Astrocyte (in vitro differentiated cells and primary cell): Measurements from ENCODE around the gene FUT7. TPM values are rescaled to one million over a fixed set of nuclear protein-coding genes. Genes with fewer than 3 reads are reported as not detected.

Source experiments
- DNase-seq: peaks from one replicate; pipeline ENCODE4 v3.0.0-alpha.2; 2010; ENCODE audit warnings: low read depth
- FAIRE-seq: peaks from 2 replicates; lab custom pipeline; 2011; peaks lifted over from hg19 to GRCh38; lab: Jason Lieb, UNC
- H2AFZ ChIP-seq: 2 replicates; pipeline ENCODE4 v1.6.0; 2012; ENCODE audit warnings: low read depth, low read length, inconsistent platforms
- H3K27ac ChIP-seq: 2 replicates; pipeline ENCODE4 v1.5.1; 2011; ENCODE audit warnings: low read depth, low read length, inconsistent platforms
- H3K27me3 ChIP-seq: 2 replicates; pipeline ENCODE4 v1.6.0; 2011; ENCODE audit warnings: low read length, inconsistent platforms; ENCODE audit not compliant: insufficient read depth
- H3K36me3 ChIP-seq: 2 replicates; pipeline ENCODE4 v1.5.1; 2011; ENCODE audit warnings: low read length, inconsistent platforms; ENCODE audit not compliant: insufficient read depth
- H3K4me1 ChIP-seq: 2 replicates; pipeline ENCODE4 v1.5.1; 2011; ENCODE audit warnings: low read length, inconsistent platforms; ENCODE audit not compliant: insufficient read depth
- H3K4me2 ChIP-seq: 2 replicates; pipeline ENCODE4 v1.6.0; 2012; ENCODE audit warnings: low read length, inconsistent platforms
- H3K4me3 ChIP-seq: 2 replicates; pipeline ENCODE4 v1.5.1; 2011; ENCODE audit warnings: low read depth, mild to moderate bottlenecking, low read length, inconsistent platforms; ENCODE audit not compliant: insufficient read depth
- H3K79me2 ChIP-seq: 2 replicates; pipeline ENCODE4 v1.6.0; 2012; ENCODE audit warnings: mild to moderate bottlenecking, low read length, inconsistent platforms; ENCODE audit not compliant: insufficient read depth
- H3K9ac ChIP-seq: 2 replicates; pipeline ENCODE4 v1.6.0; 2012; ENCODE audit warnings: mild to moderate bottlenecking, low read length, inconsistent platforms
- H3K9me3 ChIP-seq: 2 replicates; pipeline ENCODE4 v1.5.1; 2012; ENCODE audit warnings: low read depth, mild to moderate bottlenecking, low read length, inconsistent platforms; ENCODE audit not compliant: insufficient read depth
- H4K20me1 ChIP-seq: 2 replicates; pipeline ENCODE4 v1.6.0; 2012; ENCODE audit warnings: low read length, inconsistent platforms; ENCODE audit not compliant: insufficient read depth
- H3K27ac Mint-ChIP-seq: one replicate; pipeline ENCODE4 v1.8.0; 2021; ENCODE audit warnings: mild to moderate bottlenecking, mixed read lengths; ENCODE audit not compliant: unreplicated experiment
- H3K27me3 Mint-ChIP-seq: one replicate; pipeline ENCODE4 v1.8.0; 2021; ENCODE audit warnings: low read depth, mixed read lengths; ENCODE audit not compliant: unreplicated experiment
- H3K36me3 Mint-ChIP-seq: one replicate; pipeline ENCODE4 v1.8.0; 2021; ENCODE audit warnings: low read depth, mixed read lengths; ENCODE audit not compliant: unreplicated experiment
- H3K4me1 Mint-ChIP-seq: one replicate; pipeline ENCODE4 v1.8.0; 2021; ENCODE audit warnings: low read depth, mixed read lengths; ENCODE audit not compliant: unreplicated experiment
- H3K4me3 Mint-ChIP-seq: one replicate; pipeline ENCODE4 v1.8.0; 2021; ENCODE audit warnings: mild to moderate bottlenecking, moderate library complexity, mixed read lengths; ENCODE audit not compliant: unreplicated experiment
- H3K9me3 Mint-ChIP-seq: one replicate; pipeline ENCODE4 v1.8.0; 2021; ENCODE audit warnings: mild to moderate bottlenecking, mixed read lengths; ENCODE audit not compliant: unreplicated experiment
- EZH2 ChIP-seq: IDR thresholded peaks from 2 replicates; pipeline ENCODE4 v1.6.1; 2012; ENCODE audit warnings: mild to moderate bottlenecking, low read length, inconsistent platforms; ENCODE audit not compliant: insufficient read depth
- total RNA-seq: library from RNA; stranded (reverse); gene quantifications from 2 replicates; pipeline ENCODE4 v1.2.1, GENCODE V29; 2021
- TF ChIP-seq, protein P1 (sequence below): IDR thresholded peaks from 2 replicates; pipeline ENCODE4 v1.5.1; 2011; ENCODE audit warnings: low read depth, mild to moderate bottlenecking, inconsistent platforms, low read length, moderate library complexity; ENCODE audit not compliant: insufficient read depth

FUT7 gene
- total RNA-seq, 1 donor from 2014 or later = not detected

DNA sequence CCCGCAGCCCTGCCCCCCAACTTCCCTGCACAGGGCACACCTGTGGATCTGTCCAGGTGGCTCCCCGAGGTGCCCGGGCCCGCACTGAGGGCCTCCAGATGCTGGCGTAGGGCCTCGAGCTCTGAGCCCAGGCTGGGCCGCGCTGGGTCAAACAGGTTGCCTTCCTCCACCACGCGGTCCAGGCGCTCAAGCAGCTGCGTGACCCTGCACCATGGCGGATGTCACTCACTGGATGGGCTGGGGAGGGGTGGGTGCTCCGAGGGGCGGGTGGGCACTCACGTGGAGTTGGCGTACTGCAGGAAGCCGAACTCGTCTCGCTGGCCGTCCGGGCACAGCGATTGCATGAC is 9.3 kb downstream of the FUT7 start:
- H3K36me3 ChIP-seq = no peaks in the 10 kb centered on the region
- H3K27me3 ChIP-seq = no peaks in the 10 kb centered on the region
- H3K79me2 ChIP-seq = no peaks in the 10 kb centered on the region
- H3K9me3 Mint-ChIP-seq = no peaks in the 10 kb centered on the region
- no peak overlapping the region for H3K4me2 ChIP-seq
- H3K27ac Mint-ChIP-seq = no peak overlapping the region
- DNase-seq (no peak), FAIRE-seq (no peak)
- no peaks in the 10 kb centered on the region for H3K4me1 Mint-ChIP-seq
- no peak overlapping the region for H3K4me3 Mint-ChIP-seq
- no peak overlapping the region for H3K27ac ChIP-seq
- H3K36me3 Mint-ChIP-seq = peaks cover 2% of the 10 kb centered on the region
- H4K20me1 ChIP-seq = peaks cover 23% of the 10 kb centered on the region
- TF ChIP-seq EZH2 = no peak
- TF ChIP-seq, protein P1, sequence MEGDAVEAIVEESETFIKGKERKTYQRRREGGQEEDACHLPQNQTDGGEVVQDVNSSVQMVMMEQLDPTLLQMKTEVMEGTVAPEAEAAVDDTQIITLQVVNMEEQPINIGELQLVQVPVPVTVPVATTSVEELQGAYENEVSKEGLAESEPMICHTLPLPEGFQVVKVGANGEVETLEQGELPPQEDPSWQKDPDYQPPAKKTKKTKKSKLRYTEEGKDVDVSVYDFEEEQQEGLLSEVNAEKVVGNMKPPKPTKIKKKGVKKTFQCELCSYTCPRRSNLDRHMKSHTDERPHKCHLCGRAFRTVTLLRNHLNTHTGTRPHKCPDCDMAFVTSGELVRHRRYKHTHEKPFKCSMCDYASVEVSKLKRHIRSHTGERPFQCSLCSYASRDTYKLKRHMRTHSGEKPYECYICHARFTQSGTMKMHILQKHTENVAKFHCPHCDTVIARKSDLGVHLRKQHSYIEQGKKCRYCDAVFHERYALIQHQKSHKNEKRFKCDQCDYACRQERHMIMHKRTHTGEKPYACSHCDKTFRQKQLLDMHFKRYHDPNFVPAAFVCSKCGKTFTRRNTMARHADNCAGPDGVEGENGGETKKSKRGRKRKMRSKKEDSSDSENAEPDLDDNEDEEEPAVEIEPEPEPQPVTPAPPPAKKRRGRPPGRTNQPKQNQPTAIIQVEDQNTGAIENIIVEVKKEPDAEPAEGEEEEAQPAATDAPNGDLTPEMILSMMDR = no peak
- H3K4me3 ChIP-seq = no peak overlapping the region
- H3K9ac ChIP-seq = no peak overlapping the region
- H2AFZ ChIP-seq = no peak overlapping the region
- H3K9me3 ChIP-seq = no peaks in the 10 kb centered on the region
- H3K27me3 Mint-ChIP-seq = peaks cover 6% of the 10 kb centered on the region
- H3K4me1 ChIP-seq = peaks cover 5% of the 10 kb centered on the region

DNA sequence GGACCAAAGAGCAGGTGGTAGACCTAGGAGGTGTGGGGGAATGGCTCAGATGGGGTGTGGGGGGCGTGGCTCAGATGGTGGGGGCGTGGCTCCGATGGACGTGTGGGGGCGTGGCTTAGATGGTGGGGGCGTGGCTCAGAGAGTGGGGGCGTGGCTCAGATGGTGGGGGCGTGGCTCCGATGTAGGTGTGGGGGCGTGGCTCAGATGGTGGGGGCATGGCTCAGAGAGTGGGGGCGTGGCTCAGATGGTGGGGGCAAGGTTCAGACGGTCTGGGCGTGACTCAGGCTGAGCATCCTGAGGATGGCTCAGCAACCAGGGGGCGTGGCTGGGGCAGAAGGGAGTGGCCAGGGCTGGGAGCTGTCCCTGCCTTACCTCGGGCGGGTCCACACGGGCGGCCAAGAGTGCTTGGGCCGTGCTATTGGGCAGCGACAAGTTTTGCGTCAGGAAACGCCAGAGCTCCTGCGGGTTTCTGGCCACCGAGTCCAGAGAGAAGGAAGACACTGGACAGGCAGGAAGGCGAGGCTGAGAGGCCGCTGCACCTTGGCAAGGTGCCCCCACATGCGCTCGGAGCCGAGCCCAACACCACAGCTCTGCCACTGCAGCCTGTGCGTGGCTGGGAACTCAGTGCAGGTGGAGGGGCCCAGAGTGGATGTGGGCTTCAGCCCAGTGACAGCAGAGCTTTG is 9.8 kb downstream of the FUT7 start:
- Histone ChIP-seq H3K9me3 (no peaks in the 10 kb centered on the region), H4K20me1 (peaks cover 19% of the 10 kb centered on the region), H3K4me2 (no peak overlapping the region), H3K27me3 (no peaks in the 10 kb centered on the region), H3K36me3 (no peaks in the 10 kb centered on the region), H3K4me1 (peaks cover under 1% of the 10 kb centered on the region), H3K9ac (no peak overlapping the region), H3K79me2 (no peaks in the 10 kb centered on the region), H3K27ac (no peak overlapping the region), H2AFZ (no peak overlapping the region), H3K4me3 (no peak overlapping the region)
- Mint-ChIP-seq H3K9me3 (no peaks in the 10 kb centered on the region), H3K36me3 (peaks cover 2% of the 10 kb centered on the region), H3K4me1 (no peaks in the 10 kb centered on the region), H3K4me3 (no peak overlapping the region), H3K27ac (no peak overlapping the region), H3K27me3 (peaks cover 3% of the 10 kb centered on the region)
- FAIRE-seq (no peak), DNase-seq (no peak)
- TF ChIP-seq EZH2 = no peak

DNA sequence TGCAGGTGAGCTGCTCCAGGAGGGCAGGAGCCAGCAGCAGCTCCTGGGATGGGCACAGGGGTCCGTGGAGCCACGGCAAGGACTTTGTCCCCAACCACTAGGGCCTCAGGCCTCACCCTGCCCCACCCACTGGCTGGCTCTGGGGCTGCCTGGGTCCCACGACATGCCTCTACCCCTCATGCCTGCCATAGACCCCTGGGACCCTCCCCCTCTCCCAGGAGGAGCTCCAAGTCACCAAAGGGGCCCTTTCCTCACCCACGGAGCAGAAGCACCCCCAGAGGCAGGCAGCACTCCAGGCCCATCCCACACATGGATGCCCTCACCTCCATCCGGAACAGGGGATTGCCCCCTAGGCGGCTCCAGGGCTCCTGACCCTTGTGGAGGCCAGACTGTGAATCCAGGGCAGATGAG is 10.3 kb downstream of the FUT7 start:
- Histone ChIP-seq H3K36me3 (no peaks in the 10 kb centered on the region), H3K4me2 (no peak overlapping the region), H4K20me1 (peaks cover 13% of the 10 kb centered on the region), H3K4me3 (no peak overlapping the region), H3K9me3 (no peaks in the 10 kb centered on the region), H2AFZ (no peak overlapping the region), H3K79me2 (no peaks in the 10 kb centered on the region), H3K27ac (no peak overlapping the region), H3K9ac (no peak overlapping the region), H3K27me3 (no peaks in the 10 kb centered on the region), H3K4me1 (no peaks in the 10 kb centered on the region)
- Mint-ChIP-seq H3K4me3 (no peak overlapping the region), H3K27me3 (peaks cover 3% of the 10 kb centered on the region), H3K36me3 (peaks cover 4% of the 10 kb centered on the region), H3K4me1 (no peaks in the 10 kb centered on the region), H3K27ac (no peak overlapping the region), H3K9me3 (no peaks in the 10 kb centered on the region)
- FAIRE-seq (no peak), DNase-seq (no peak)
- TF ChIP-seq, protein P1 = no peak
- no peak for TF ChIP-seq EZH2
